ENCODE results near the gene LRRC72. TPM values are rescaled to one million over a fixed set of nuclear protein-coding genes. Genes with fewer than 3 reads are reported as not detected.
"Not testable (repeated sequence)": the region's sequence is repeated elsewhere in the genome, so short reads cannot be mapped to it uniquely, and the experiment has no call there.

The LRRC72 gene
- total RNA-seq, 6 donors from 2014 or later, result not detected

DNA sequence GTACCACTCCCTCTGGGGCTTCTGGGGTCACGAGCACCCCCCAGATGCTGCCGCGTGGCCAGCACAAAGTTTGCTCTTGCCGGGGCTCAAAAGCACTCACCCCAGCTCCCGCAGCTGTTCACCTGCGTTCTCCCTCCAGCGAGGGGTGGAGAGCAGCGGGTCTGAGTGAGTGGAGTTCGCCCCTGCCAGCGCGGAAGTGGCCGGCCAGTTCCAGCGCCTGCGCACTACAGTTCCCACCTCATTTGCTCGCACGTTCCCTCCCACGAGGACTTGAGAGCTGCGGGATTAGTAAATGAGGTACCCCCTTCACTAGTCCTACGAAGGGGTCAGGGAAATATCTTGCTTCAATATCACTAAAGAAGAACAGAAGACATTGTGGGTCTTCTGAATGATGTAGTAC lies 24.3 kb upstream of the LRRC72 start:
- no peak overlapping the region for H3K4me3 ChIP-seq
- no peaks in the 10 kb centered on the region for H3K36me3 ChIP-seq
- DNase-seq (peak in 1 of 2 donors; percentile 46), ATAC-seq (ENCODE audit: low FRiP score in 2 of 2) (no peak)
- WGBS, 2 donors, result 94 to 95% methylated on average over 19 of the region's 19 CpGs
- no peak overlapping the region for H3K27ac ChIP-seq
- H3K9me3 ChIP-seq, result no peaks in the 10 kb centered on the region
- TF ChIP-seq EP300 (IDR thresholded peaks at IDR 0.05), result no peak
- TF ChIP-seq, protein P1, sequence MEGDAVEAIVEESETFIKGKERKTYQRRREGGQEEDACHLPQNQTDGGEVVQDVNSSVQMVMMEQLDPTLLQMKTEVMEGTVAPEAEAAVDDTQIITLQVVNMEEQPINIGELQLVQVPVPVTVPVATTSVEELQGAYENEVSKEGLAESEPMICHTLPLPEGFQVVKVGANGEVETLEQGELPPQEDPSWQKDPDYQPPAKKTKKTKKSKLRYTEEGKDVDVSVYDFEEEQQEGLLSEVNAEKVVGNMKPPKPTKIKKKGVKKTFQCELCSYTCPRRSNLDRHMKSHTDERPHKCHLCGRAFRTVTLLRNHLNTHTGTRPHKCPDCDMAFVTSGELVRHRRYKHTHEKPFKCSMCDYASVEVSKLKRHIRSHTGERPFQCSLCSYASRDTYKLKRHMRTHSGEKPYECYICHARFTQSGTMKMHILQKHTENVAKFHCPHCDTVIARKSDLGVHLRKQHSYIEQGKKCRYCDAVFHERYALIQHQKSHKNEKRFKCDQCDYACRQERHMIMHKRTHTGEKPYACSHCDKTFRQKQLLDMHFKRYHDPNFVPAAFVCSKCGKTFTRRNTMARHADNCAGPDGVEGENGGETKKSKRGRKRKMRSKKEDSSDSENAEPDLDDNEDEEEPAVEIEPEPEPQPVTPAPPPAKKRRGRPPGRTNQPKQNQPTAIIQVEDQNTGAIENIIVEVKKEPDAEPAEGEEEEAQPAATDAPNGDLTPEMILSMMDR (IDR thresholded peaks at IDR 0.05), result no peak
- no peak for TF ChIP-seq POLR2A (IDR thresholded peaks at IDR 0.05)
- no peak for TF ChIP-seq POLR2AphosphoS5 (IDR thresholded peaks at IDR 0.05)
- H3K27me3 ChIP-seq, result no peaks in the 10 kb centered on the region
- no peaks in the 10 kb centered on the region for H3K4me1 ChIP-seq

DNA sequence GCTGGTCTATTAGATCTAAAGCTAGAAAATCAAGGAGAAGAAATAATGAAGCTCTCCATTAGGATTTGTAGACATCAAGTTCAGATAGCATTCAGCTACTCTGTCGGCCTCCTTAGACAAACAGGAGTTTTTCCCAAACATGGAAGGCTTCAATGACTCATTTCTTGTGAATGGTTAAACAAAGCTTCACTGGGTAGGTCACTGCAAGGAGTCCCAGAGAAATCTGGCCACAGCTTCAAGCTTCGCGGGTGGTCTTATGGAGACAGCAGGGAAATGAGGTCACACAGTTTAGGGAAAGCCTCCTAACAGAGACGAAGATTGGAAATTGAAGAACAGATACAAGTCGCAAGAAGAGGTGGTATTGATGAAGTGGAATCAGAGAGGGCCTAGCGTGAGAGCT lies 22.6 kb upstream of the LRRC72 start:
- Histone ChIP-seq H3K27ac (no peak overlapping the region), H3K4me3 (no peak overlapping the region), H3K36me3 (no peaks in the 10 kb centered on the region), H3K4me1 (no peaks in the 10 kb centered on the region), H3K9me3 (no peaks in the 10 kb centered on the region), H3K27me3 (no peaks in the 10 kb centered on the region)
- 82 to 88% methylated on average over 6 of the region's 6 CpGs for WGBS, 2 donors
- no peak for TF ChIP-seq EP300 (IDR thresholded peaks at IDR 0.05)
- TF ChIP-seq, protein P1 (IDR thresholded peaks at IDR 0.05), result no peak
- ATAC-seq (ENCODE audit: low FRiP score in 2 of 2) (no peak), DNase-seq (no peak)

DNA sequence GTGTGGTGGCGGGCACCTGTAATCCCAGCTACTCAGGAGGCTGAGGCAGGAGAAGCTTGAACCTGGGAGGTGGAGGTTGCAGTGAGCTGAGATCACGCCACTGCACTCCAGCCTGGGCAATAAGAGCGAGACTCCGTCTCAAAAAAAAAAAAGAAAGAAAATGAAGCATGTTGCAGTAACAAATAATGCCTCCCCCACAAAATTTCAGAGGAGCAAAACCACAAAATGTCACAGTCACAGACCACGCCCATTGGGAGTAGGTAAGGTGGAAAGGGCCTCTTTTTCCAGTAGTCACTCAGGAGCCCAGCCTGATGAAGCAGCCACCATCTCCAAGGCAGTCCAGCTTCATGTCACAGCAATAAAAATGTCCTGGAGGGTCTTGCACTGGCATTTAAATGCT lies 20.2 kb upstream of the LRRC72 start:
- not testable (repeated sequence) for H3K4me1 ChIP-seq; H3K27ac ChIP-seq; ATAC-seq (ENCODE audit: low FRiP score in 2 of 2); H3K9me3 ChIP-seq; H3K27me3 ChIP-seq; DNase-seq; H3K4me3 ChIP-seq; H3K36me3 ChIP-seq
- WGBS, 2 donors, result 68 to 87% methylated on average over 5 of the region's 5 CpGs

DNA sequence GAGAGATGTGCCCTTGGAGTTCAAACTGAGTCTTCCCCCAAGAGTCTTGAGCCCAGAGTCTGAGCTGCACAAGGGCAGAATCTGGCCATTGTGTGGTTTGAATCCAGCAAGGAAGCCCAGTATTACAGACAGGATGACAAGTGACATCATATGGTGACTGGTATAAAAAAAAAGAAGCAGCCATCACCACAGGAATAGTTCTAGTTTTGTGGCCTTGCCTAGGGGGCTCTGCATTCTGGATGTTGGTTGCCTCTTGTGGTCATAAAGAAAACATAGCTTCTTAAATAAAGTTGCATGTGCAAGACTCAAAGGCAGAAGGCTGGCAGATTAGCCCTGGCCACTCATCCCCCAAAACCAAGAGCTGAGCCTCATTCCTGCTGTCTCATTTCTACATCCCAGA lies 16.8 kb upstream of the LRRC72 start:
- H3K4me3 ChIP-seq, result no peak overlapping the region
- no peaks in the 10 kb centered on the region for H3K4me1 ChIP-seq
- H3K9me3 ChIP-seq, result no peaks in the 10 kb centered on the region
- no peak for TF ChIP-seq POLR2A (IDR thresholded peaks at IDR 0.05)
- TF ChIP-seq, protein P1 (IDR thresholded peaks at IDR 0.05), result no peak
- no peak for TF ChIP-seq EP300 (IDR thresholded peaks at IDR 0.05)
- no peak for TF ChIP-seq POLR2AphosphoS5 (IDR thresholded peaks at IDR 0.05)
- no peak for ATAC-seq (ENCODE audit: low FRiP score in 2 of 2)
- no peaks in the 10 kb centered on the region for H3K36me3 ChIP-seq
- no peak for DNase-seq
- no peaks in the 10 kb centered on the region for H3K27me3 ChIP-seq
- H3K27ac ChIP-seq, result no peak overlapping the region

DNA sequence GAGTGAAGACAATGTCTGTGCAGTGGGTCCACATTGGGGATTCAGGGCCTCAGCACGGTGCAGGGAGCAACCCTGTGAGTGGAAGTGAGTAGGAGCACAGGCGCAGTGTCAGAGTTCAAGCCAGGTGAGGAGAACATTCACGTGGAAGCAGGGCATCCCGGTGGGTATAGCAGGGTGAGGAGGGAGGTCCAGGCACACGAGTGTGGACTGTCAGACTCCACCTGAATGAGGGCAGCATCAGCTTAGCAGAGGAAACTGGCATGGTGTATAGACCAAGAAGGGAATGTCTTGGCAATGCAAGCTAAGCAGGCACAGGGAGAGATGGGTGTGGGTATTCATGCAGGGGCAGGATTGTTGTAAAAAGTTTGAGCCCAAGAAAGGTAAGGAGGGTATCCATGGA lies 15.3 kb upstream of the LRRC72 start:
- ATAC-seq (ENCODE audit: low FRiP score in 2 of 2) (no peak), DNase-seq (no peak)
- no peak for TF ChIP-seq POLR2A (IDR thresholded peaks at IDR 0.05)
- TF ChIP-seq EP300 (IDR thresholded peaks at IDR 0.05), result no peak
- TF ChIP-seq POLR2AphosphoS5 (IDR thresholded peaks at IDR 0.05), result no peak
- TF ChIP-seq, protein P1 (IDR thresholded peaks at IDR 0.05), result no peak
- Histone ChIP-seq H3K27me3 (no peaks in the 10 kb centered on the region), H3K27ac (no peak overlapping the region), H3K4me3 (no peak overlapping the region), H3K36me3 (no peaks in the 10 kb centered on the region), H3K9me3 (no peaks in the 10 kb centered on the region), H3K4me1 (no peaks in the 10 kb centered on the region)
- 86 to 89% methylated on average over 5 of the region's 5 CpGs for WGBS, 2 donors
